GM12801 (cell line): Measurements from ENCODE around the gene SYPL1.

Experiments used
- TF ChIP-seq, protein P1 (sequence below): IDR thresholded peaks from one replicate; pipeline ENCODE4 v1.5.1; 2011; ENCODE audit warnings: control low read depth; ENCODE audit not compliant: insufficient read length; ENCODE audit errors: extremely low read depth

The SYPL1 gene

DNA sequence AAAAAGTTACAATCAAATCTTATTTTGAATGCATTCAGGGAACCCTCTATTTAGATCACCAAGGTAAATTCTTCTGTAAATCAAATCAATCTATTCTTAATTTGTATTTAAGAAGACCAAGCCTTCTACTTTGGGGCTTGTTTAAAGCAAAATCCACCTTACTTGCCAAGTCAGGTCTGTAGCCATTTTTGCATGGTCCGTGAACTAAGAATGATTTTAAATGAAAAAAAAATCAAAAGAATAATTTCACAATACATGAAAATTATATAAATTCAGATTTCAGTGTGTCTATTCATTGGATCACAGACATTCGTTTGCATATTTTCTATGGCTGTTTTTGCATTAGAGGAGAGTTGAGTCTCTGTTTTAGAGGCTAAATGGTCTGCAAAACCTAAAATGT lies 59.4 kb downstream of the SYPL1 start:
- TF ChIP-seq, protein P1, sequence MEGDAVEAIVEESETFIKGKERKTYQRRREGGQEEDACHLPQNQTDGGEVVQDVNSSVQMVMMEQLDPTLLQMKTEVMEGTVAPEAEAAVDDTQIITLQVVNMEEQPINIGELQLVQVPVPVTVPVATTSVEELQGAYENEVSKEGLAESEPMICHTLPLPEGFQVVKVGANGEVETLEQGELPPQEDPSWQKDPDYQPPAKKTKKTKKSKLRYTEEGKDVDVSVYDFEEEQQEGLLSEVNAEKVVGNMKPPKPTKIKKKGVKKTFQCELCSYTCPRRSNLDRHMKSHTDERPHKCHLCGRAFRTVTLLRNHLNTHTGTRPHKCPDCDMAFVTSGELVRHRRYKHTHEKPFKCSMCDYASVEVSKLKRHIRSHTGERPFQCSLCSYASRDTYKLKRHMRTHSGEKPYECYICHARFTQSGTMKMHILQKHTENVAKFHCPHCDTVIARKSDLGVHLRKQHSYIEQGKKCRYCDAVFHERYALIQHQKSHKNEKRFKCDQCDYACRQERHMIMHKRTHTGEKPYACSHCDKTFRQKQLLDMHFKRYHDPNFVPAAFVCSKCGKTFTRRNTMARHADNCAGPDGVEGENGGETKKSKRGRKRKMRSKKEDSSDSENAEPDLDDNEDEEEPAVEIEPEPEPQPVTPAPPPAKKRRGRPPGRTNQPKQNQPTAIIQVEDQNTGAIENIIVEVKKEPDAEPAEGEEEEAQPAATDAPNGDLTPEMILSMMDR, result no peak

DNA sequence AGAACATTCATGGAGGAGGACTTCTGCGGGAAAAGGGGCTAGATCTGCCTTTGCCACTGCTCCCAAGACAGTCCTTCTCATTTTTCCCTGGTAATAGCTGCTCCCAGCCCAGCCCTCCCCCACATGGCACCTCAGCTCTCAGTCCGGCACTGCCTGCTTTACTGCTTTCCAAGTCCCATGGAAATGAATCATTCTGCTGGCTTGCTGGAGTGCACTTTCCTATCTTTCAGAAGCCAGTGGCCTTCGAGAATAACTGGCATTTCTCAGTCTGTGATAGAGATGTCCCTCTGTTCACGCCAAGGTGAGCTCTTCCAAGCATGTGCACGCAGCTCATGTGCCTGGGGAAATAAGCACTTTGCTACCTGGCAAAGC lies 61.4 kb downstream of the SYPL1 start:
- TF ChIP-seq, protein P1, result no peak

DNA sequence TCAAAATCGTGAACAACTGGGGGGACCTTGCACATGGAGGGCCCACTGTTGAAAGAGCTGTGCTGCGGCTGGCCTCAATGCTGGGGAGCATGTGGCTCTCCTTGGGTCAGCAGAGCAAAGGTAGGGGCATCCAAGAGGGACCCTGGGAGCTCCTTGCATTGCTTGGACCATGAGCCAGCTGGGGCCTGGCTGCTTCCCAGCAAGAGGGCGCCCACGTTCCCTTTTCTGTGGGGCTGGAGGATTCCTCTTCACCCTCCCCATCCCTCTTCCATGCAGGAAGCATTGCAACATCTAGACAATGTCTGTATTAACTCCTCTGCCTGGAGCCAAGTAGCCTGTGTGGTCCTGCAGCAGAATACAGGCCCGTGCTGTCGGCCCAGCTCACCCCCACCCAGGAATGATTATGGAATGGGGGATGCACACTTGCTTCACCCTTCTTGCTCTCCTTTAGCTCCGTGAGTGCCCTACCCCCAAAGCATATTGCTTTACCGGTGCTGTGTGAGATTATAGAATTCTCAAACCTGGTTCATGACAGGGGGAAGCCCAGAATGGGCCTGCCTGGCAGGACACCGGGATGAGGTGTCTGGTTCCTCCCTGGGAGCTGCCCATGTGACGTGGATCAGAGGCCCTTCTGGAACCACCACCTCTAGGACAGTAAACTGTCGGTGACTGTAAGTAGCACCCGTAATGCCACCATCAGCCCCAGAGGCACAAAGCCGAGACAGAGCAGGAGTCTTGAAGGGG lies 61.9 kb downstream of the SYPL1 start:
- TF ChIP-seq, protein P1, result no peak

DNA sequence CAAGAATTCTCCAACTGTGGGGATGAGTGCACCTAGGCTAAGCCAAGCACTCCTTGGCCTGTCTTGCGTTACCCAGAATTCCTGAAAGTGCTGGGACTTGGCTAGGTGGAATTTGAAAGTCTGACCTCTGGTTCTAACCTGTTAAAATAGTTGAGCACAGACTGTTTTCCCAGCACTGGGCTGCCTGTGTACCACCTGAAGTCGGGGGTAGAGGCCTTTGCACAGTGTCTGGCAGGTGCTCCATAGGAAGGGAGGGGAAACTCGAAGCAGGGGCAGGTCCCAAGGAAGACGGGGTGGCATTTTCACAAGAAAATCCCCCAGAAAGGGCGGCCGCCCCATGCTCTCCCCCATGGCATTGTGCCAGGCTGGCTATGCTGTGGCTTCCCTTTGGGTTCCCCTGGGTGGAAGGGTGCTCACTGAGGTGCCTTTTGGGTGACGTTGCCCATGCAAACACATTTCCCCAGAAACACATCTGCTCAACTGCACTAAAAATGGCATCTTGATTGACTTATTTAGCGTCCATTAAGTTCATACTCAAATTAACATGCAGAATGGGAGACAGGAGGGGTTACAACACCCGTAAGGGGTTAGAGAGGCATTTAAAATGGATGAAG lies 62.9 kb downstream of the SYPL1 start:
- TF ChIP-seq, protein P1, result no peak

DNA sequence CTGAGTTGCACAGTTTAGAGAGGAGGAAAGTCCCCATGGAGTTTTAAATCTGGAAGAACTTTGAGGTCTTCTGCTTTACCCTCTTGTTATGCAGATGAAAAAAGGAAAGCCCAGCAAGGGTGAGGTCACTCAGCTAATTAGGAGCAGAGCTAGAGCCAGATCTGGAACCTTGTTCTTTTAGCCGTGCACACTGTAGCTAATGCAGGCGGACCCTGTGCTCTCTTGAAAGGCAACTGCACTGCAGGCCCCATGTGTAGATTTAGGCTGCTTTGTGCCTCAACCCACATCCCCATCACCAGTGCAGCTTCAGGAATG lies 63.4 kb downstream of the SYPL1 start:
- TF ChIP-seq, protein P1, result no peak

DNA sequence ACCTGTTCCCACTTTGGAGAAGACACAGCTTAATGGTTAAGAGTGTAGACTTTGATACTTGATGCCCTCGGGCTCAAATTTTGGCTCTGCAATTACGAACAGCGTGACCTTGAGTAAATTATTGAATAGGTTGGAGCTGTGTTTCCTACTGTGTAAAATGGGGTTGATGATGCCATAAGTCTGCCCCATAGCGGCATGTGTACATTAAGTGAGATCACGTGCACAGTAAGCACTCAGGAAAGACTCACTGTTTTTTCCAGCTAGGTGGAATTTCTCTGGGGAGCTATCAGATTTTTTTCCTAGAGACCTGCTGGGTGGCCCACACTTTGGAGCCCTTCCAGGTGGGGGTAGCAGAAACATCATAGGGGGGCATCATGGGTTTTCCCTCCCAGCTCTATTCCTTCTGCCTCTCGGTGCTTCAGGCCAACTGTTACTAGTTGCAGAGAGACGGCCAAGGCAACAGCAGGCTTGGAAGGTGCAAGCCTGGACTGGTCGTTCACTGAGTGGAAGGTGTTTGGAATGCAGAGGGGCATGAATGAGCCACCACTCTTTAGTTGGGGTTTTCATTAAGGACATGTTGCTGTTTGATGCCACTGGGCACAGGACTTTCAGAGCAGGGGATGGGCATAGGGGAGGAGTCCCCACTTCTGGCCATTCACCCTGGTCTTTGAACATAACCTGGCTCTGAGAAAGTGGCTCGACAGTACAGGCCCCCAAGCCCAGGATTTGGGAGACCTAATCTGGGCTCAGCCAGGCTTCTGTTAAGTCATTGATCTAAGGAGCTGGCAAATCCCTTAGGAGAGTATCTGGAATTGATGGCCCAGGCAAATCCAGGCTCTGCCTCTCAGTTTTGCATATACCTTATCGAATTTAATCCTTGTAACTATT lies 64.0 kb downstream of the SYPL1 start:
- TF ChIP-seq, protein P1, result no peak

DNA sequence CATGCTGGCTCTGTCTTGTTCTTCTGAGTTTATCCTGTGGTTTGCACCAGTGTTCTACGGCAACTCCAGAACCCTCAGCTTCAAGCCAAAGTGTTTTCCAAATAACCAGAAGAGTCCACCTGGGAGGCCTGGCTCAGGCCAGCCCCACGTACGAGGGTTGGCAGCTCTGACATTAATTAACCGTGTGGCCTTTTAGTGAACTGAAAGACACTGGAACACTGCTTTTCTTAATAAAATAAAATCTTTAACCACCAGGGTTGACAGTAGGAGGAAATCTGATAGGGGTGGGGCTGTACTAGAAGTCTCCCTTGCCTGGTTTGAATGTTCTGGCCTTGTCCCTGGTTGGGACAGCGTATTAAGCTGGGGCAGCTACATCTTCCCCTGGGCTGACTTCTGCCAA lies 64.9 kb downstream of the SYPL1 start:
- TF ChIP-seq, protein P1, result no peak
